HG03108 (cell line): ENCODE results near the gene OR1L4.

Experiments used
- ATAC-seq: cut with Tn5 transposase; IDR thresholded peaks from one replicate; pipeline ENCODE4 v1.9.1; 2021; ENCODE audit warnings: moderate library complexity; ENCODE audit not compliant: unreplicated experiment

OR1L4 gene, protein sequence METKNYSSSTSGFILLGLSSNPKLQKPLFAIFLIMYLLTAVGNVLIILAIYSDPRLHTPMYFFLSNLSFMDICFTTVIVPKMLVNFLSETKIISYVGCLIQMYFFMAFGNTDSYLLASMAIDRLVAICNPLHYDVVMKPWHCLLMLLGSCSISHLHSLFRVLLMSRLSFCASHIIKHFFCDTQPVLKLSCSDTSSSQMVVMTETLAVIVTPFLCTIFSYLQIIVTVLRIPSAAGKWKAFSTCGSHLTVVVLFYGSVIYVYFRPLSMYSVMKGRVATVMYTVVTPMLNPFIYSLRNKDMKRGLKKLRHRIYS

DNA sequence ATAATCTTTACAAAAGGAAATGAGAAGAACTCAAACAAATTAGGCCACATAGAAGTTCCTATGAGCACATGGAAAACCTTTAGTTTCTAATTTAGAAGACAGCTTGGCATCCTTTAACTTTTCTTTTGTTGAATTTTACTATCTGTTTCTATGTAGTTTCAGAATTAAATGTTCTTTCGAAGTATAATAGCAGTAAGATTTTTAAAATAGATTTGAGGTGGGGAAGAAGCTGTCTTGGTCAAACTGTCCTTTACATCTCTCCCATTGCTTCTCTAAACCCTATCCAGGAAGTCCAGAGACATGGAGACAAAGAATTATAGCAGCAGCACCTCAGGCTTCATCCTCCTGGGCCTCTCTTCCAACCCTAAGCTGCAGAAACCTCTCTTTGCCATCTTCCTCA is at the start of gene OR1L4:
OR1L4 (plus strand) TSS at position 301 of the 400 bp plus-strand sequence; CDS start at position 301, 0 bp downstream.
- no peak for ATAC-seq

DNA sequence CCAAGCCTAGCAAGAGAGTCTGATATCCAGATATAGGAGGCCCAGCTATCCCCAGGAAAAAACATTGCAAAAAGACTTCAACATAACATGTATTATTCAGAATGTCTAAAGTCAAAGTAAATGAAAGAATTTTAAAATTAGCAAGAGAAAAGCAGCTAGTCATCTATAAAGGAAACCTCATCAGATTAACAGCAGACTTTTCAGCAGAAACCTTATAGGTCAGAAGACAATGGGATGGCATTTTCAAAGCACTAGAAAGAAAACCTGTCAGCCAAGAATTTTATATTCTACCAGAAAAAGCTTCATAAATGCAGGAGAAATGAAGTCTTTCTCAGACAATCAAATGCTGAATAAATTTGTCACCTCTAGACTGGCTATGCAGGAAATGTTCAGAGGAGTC is 38.9 kb upstream of the OR1L4 start:
- no peak for ATAC-seq

DNA sequence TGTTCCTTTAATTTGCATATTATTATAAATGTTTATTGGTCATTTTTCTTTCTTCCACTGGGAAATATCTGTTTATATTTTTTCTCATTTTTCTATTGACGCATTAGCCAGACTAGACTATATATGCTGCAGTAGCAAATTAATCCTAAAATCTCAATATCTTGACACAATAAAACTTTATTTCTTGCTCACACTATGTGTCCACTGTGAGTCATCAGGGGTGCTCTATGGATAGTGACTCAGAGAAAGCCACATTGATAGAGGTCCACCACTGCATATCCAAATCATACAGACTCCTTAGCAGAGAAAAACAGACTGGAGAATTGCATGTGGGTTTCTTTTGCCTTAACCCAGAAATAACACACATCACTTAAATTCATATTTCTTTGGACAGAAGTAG is 28.1 kb upstream of the OR1L4 start:
- ATAC-seq = no peak

DNA sequence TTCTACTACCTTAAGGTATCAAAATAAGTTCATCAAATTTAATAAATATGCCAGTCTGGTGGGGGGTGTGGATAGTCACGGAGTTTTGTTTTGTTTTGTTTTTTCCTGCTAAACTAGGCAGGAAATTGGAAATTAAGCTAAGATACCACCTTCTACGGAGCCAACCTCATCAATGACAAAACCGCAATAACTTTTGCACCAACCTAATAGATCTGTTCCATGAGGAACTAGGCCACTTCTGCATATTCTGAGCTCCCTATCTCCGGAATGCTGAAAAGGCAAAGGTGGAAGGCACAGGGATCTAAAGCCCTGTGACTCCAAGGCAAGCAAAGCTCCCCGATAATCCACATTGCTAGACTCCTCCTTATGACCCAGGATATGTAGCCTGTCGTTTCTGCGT is 5.8 kb upstream of the OR1L4 start:
- ATAC-seq = no peak

DNA sequence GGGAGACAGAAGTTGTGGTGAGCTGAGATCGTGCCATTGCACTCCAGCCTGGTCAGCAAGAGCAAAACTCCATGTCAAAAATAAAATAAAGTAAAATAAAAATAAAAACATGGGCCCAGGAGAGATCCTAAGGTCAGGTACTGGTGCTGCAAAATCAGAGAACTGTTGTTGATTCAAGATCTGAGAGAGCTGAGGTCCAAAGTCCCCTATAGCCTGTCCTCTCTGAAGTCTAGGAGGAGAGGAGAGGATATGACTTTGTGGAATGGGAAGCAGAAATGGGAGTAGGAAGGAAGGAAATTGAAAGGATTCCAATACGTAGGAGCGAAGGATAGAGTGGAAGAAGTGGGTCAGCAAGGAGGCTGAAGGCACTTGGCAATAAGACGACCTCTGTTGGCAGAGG is 4.6 kb upstream of the OR1L4 start:
- no peak for ATAC-seq

DNA sequence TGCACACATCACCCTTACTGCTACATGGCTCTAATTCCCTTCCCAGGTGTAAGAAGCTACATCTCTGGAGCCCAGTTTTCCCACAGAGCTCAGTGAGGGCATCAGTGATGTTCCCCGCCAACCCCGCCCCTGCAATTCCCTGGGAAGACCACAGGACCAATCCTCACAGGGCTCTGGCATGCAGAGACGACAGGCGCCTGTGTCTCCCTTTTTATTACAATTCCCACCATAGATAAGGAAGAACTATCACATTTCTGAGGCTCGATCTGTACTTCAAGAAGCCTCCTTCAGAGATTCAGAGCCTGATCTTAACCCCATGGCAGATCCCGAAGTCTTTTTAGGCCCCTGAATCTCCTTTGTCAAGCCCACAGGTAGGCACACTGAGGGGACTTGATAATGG is 18.2 kb downstream of the OR1L4 start, which contains the start of gene OR1L6:
OR1L6 (plus strand) TSS at position 301 of the 400 bp plus-strand sequence. CDS start 7,545 bp downstream, outside the sequence.
- ATAC-seq = no peak

DNA sequence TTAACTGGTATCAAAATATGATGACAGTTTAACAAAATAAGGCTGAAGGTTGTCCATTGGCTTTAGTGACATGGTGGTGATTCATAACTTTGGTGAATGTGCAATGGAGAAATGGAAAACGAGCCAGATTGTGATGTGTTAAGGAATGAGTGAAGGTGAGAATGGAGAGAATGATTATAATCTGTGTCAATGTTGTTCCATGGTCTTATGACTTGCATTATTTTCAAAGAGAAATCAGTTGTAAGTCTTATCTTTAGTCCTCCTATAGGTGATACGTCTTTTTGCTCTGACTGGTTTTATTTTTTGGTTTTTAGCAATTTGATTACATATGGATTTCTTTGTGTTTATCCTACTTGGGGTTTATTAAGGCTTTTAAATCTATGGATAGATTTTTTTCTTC is 31.0 kb downstream of the OR1L4 start:
- no peak for ATAC-seq

DNA sequence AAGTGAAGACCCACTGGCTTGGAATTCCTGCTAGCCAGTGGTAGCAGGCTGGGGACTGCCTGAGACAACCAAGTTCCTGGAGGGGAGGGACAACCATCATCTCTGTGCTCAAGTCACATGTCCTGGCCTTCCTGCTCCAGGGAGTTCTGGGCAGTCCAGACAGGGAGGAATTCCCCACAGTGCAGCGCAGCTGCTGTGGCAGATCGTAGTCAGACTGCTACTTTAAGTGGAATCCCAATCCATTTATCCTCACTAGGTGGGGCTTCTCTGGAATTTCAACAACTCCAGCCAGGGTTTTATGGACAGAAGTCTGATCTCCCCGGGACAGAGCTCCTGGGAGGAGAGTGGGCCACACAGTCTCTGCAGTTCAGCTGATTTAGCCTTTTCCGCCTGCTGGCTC is 44.0 kb downstream of the OR1L4 start:
- no peak for ATAC-seq
